Stimulated activated CD4-positive, alpha-beta T cell treated with anti-CD3 and anti-CD28 coated beads, Interleukin-12 subunit alpha, Interleukin-12 subunit beta, amount 100 ng/mL, for 4 hours (primary cell): ENCODE results near the gene RGPD6.
A peak's percentile ranks its signal among the peaks of the same experiment; 100 is the strongest.
"Not testable (repeated sequence)": the region's sequence is repeated elsewhere in the genome, so short reads cannot be mapped to it uniquely, and the experiment has no call there.

Experiments used
- DNase-seq: peaks from one replicate; pipeline ENCODE4 v3.0.0-alpha.2; 2020

The RGPD6 gene

DNA sequence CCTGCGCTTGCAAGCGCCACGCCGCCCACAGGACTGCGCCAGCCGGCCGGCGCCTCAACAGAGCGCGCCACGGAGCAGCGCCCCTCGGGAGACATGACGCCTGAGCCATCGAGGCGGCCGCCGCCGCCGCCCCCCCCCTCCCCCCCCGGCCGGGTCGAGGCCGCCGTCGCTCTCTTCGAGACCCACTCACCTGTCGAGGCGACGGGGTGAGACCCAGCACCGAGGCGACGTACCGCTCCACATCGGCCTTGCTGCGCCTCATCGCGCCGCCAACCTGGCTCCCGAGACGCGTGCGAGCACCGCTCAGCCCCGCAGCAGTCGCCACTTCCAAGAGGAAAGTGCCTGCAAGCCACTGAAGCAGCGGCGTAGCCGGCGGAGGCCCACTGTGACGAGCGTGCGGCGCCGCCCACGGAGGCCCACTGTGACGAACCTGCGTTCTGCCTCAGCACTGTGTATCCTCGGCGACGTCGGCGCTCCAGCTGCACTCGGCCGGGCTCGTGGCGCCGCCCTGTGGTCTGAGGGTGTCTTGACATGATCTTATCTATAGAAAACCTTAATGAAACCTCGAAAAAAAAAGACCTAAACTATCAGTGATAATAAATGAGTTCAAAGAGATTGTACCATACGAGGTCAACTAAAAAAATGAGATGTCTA lies at the start of gene RGPD6:
Gene RGPD6 (minus strand): TSS at position 460 of the 654 bp plus-strand sequence. CDS start 198 bp downstream, at position 262.
- not testable (repeated sequence) for DNase-seq

DNA sequence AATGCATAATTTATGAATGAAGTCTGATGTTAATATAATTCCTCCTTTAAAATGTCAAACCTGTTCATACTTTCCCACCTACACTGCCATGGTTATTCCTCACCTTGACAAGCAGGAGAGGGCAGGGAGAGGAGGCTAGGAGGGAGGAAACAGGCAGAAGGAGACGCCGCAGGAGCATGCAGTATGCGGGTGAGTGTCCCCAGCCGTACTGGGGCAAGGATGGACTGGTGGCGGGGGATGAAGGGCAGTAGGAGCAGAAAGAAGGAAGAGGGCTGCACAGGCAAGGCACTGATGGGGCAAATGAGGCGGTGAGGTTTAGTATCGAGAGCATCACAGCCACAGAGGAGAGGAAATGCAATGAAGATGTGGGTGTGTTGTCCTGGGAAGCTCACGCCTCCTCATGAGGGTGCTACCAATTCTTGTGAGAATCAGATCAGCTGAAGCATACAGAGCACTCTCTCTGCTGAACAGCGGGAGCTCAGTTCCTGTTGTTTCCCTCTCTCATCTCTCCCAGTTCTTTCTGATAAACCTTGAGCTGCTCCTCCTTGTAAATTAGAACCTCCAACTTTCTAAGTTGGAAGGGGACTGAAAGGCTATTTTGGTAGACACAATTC lies 42.4 kb upstream of the RGPD6 start:
- DNase-seq: not testable (repeated sequence)

DNA sequence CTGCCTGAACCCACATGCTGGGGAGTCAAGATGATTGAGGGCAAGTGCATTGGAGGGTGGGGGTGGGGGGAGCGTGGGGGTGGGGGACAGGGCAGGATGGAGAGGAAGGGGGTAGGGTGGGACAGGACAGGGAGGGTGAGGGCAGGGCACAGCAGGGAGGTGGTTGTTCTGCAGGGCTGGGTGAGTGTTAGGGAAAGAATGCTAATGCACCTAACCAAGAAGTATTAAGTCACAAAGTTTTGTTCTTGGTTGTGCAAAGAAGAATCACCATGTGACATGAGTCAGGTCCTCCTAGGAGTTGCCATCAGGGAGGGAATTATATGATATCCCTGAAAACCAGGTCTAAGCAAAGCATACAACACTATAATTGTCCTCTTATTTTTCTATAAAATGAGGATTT lies 36.9 kb upstream of the RGPD6 start:
- not testable (repeated sequence) for DNase-seq

DNA sequence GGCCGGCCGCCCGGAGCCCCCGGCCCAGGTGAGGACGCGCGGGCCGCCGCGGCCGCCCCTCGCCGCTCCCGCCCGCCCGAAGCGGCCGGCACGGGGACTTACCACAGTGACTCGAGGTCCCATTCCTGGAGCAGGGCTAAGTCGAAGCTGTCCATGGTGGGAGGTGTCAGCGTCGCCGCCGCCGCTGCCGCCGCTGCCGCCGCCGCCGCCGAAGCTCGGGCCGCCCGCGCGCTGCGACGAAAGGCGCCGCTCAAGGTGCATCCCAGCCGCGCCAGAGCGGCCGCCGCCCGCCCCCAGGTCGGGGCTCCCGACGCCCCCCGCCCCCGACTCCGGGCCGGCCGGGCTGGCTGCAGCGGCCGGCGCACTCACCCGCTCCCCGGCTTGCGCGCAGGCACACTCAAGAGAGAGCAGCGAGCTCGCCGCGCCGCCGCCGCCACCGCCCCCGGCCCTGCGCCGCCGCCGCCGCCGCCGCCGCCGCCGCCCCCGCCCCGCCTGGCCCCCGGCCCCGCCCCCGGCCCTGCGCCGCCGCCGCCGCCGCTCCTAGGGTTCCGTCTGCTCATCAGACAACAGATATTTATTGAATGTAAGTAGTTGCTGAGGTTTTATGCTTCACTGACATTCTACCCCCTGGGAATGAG lies 33.7 kb upstream of the RGPD6 start:
- peak; percentile 20 for DNase-seq

DNA sequence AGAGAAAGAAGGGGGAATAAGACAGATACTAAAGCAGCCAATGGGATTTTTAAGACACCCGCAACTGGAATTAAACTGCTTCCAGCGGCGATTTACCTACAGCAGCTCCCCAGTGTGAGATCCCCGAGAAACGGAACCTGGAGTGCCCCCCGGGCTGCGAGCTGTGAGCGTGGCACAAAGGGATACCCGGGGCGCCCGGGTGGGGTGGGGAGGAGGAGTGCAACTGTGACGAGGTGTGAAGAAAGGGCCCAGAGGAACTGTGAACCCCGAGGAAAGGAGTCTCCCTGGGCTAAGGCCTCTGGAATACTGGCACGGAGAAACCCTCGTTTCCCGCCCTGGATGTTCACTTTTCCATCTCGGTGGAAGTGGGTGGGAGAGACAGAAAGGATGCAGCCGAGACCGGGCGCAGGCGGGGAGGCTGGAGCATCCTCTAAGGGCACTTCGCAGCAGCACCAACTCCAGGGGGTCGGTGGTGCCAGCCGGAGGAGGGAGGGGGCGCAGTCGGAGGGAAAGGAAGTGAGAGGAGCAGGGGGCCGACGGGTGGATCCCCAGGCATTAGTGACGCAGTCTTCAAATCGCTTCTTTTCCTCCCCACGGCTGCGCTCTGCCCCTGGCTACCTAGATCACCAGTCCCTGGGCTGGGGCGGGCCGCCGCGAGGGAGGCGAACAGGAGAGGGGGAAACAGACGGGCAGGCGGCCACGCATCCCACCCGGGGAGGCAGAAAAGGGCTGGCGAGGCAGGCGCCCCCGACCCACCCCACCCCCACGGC lies 33.0 kb upstream of the RGPD6 start:
- not testable (repeated sequence) for DNase-seq

DNA sequence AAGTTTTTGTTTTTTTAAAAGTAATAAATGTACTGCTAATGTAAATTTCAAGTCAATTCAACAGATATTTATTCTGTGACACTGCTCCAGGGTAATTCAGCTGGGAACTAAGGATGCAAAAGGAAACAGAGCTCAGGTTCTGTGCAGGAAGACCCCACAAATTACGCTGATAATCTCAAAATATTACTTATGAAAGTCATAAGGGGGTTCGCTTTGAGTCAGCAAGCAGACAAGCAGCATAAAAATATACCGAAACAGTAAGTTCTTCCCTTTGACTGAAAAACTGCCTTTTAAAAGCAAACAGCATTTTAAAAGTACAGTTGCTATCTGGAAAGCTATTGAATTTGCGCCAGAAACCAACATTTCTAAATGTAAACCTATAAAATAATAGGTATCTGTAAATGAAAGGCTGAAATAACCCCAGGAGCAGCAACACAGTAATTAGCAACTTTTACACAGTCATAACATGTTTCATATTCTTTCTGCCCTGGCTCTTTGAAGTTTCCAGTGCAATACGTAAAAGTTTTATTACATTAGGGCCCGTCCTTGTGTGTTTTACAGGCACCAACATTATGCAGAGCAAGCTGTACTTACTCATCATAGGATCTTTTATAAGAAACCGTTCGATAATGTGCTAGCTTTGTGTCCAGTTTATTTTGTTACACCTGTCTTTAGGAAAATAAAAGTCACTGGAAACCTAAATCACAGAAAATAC lies 31.9 kb upstream of the RGPD6 start:
- not testable (repeated sequence) for DNase-seq

DNA sequence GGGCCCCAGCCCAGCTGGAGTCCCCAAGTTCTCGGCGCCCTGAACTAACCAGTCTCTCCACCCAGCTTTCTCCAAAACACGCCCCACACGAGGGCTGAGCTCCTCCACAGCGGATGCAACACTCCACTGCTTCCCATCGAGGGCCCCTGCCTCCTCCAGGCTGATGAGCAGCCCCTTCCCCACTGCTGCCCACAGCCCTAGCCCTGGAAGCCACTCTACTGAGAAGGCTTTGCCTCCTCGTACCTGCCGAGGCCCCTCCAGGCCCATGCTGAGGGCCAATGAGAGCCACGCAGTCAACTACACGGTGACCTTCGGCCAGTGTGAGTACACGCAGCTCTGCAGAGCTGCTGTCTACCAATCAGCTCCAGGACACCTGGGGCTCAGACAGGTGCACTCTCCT lies 28.0 kb upstream of the RGPD6 start:
- not testable (repeated sequence) for DNase-seq

DNA sequence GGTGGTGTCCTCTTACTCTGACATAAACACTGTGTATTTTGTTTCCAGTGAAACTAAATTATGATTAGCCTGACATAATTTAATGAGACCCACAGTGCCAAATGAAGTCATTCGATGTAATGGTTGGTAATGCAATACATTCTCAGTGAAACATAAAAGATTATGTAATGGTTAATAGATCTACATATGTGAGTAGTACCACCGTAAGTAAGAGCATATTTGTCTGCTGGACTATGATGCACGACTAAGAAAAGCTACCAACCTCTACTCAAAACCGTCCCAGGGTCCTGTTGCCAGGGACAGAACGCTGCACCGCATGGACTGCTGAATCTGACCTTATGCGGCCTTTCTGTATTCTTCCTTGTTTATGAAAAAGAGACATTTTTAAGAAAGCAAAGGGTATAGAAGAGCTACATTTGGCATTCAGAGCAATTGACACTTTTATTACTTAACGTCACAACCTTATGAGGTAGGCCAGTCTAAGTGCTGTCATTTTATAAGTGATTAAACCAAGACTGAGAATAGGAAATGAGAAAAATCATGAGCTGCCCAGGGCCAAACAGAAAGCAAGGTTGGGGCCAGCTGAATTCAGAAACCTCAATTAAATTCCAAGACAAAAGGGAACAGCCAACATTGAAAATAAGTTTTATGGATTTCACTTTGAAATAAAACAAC lies 27.0 kb upstream of the RGPD6 start:
- not testable (repeated sequence) for DNase-seq

DNA sequence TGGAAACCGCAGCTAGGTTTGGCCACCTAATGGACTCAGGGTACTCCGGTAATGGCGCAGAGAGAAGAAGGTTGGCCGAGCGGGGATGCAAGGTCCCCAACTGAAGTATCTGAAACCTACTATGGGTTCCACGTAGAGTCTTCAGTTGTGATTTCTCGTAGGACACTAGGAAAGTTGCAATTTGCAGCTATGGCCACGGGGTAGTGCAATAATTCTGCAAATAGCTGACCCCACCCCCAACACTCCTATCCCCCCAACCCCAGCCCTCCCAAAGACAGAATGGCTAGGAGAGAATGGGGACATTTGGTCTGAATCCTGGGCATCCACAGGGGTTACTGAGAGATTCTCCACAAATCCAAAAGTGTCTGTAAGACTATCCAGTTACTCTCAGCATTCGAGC lies 25.1 kb upstream of the RGPD6 start:
- not testable (repeated sequence) for DNase-seq

DNA sequence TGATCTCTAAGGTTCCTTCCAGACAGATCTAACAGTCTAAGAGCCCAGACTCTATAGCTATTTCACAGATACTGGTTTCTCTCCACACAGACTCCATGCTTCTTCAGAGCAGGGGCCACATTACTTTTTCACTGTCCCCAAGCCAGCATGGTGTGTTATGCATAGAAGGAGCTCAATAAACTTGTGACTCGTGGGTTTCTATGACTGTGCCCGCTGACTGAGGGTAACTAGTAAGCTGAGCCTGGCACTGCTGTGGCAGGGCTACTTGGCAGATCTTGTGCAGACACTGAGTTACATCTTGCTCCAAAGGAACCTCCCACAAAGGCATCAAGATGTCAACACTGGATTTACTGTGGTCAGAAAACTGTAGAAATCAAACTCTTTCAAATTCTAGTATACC lies 15.0 kb upstream of the RGPD6 start:
- DNase-seq: not testable (repeated sequence)

DNA sequence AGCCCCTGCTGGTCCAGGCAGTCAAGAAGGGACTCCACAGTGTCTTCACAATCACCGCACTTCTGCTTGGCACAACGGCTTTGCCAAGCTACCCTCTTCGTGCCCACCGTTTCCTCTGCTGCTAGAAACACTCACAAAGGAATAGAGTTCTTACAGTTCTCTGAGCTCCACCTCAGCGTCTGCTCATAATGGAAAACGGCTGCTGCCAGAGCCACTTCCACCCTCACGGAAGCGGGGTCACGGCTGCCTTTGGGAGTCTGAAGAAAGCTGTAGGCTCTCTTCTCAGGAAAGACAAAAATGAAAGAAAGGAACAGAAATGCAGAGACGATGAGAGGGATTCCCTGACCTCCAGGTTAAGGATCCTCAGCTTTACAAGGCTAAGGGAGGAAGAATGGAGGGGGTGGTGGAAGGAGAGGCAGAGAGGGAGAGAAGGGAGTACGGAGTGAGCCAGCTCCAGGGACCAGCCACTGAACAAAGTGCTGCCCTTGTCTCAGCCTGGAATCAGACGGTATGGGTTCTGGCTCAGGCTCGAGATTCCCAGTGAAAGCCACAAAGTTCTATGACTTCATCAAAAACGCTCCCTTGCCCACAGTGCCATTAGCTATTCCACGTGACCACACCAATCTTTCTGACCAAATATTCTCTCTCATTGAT lies 12.8 kb upstream of the RGPD6 start:
- not testable (repeated sequence) for DNase-seq

DNA sequence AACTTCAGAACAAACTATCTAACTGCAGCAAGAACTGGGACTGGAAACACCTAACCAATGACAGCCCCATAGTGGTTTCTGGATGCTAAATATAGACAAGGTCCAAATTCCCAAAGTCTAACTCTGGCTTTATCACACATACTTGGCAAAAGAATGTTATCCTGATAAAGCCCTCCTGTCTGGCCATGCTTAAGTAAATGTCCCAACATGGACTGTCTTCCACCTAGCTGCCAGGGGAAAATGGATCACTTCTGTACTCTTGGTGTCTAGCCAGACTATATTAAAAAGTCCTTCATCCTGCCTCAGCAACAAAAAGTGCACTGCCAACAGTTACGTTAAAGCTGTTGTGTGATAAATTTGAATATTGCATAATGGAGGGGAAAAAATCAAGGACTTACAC lies 11.5 kb upstream of the RGPD6 start:
- DNase-seq: not testable (repeated sequence)

DNA sequence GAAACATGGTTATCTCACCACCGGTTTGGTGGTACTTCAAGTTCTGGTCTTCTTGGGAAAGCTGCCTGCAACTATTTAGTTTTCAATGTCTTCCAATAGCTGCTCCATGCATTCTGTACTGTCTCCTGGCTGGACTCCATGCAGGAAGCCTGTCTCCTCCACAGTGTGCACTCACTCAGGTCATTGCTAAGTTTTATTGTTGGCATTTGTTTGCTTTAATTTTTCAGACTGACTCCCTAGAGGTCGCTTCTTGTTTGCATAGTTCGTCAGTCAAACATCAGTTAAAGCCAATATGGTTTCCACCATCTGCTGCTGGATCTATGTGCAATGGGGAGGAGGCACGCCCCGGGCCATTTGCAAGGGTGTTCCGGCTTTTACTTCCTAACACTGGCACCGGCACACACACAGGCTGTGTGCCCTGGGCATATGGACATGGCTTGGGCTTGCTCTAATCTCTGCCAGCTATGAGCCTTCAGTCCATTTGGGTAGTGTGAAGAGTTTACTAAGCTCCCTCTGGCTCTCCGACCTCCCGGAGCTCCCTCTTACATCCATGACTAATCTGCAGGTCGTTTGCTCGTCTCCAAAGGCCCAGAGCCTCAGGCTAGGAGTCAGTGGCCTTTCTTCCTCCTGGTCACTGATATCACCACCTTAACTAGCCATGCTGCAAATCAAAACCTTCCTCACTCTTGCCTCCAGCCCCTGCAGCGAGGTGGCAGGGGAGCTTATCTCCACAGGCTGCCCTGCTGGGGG lies 2.4 kb upstream of the RGPD6 start:
- not testable (repeated sequence) for DNase-seq

DNA sequence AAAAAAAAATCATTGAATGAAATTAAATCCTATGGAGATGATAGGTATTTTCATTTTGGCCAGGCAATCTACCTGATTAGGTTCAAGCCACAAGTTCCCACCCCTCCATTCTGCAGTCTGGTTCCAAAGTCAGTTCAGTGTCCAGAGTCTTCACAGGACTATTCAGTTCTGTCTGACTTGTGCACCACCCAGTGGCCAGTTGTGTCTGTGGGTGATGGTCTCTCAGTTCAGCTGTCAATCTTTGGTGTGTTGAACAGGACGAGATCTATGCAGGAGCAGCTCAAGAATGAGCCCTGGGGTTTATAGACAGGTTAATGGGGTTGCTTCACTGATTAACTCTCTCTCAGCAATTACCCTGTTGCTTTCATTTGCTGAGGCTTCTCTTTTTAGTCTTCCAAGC lies 1.4 kb upstream of the RGPD6 start:
- not testable (repeated sequence) for DNase-seq

DNA sequence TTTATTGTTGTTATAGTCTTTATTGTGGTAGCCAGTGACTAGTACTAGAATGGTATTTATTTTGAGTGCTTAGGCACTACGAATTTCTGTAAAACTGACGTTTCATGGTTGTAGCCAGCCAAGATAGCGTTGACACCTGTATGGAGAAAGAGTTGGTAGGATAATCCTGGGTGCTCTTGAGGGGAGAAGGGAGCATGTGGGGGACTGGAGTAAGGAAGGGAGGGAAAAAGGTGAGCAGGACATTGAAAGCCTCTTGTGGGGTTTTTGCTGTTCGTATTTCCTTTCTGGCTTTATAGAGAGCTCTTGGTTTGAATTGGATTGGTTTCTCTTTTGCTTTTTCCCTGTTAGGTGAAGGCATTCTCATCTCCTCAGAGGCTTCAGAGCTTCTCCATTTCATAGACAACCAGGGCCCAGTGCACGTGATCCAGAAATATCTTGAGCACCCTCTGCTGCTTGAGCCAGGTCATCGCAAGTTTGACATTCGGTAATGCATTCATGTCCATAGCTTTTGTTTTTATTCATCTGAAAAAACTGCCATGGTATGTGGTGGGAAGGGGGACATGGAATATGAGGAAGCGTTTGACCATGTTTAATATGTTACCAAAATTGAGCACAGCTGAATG lies 77.2 kb downstream of the RGPD6 start:
- DNase-seq: not testable (repeated sequence)

DNA sequence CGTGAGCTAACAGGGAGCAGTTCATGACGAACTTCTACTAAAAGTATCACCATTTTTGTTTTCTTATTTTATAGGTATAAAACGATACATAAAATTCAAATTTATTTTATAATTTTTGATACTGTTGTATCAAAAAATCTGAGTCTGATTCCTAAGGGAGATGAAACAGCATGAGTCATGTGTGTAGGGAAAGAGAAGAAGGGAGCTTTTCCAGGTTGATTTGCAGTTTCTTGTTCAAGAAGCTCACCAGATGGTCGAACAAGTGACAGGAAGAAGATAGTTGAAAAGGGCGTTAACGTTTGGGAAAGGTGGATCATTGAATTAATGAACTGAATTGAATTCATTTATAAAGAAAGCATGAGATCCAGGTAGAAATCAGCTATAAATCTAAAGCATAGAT lies 81.0 kb downstream of the RGPD6 start:
- not testable (repeated sequence) for DNase-seq

DNA sequence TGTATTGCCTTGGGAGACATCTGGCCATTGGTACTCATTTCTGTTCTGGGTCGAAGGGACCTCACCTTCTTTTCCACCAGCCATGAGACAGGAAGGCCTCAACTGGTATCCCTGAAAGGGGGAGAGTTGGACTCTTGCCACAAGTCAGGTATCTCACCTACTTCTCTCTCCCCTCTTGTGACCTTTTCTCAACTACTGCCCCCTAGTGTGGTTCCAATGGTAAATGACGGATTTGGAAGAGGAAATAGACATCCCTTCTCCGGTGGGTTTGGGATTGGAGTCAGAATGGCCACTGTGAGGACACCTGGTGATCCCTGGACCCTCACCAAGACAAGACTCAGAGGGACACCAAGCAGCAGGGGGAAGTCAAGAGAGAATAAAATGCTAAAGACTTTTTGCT lies 82.5 kb downstream of the RGPD6 start:
- not testable (repeated sequence) for DNase-seq

DNA sequence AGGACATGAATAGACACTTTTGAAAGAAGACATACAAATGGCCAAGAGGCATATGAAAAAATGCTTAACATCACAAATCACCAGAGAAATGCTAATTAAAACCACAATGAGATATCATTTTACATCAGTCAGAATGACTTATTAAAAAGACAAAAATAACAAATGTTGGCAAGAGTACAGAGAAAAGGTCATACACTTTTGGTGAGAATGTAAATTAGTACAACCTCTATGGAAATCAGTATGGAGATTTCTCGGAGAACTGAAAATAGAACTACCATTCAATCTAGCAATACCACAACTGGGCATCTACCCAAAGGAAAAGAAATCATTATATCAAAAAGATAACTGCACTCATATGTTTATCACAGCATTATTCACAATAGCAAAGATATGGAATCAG lies 88.0 kb downstream of the RGPD6 start:
- not testable (repeated sequence) for DNase-seq

DNA sequence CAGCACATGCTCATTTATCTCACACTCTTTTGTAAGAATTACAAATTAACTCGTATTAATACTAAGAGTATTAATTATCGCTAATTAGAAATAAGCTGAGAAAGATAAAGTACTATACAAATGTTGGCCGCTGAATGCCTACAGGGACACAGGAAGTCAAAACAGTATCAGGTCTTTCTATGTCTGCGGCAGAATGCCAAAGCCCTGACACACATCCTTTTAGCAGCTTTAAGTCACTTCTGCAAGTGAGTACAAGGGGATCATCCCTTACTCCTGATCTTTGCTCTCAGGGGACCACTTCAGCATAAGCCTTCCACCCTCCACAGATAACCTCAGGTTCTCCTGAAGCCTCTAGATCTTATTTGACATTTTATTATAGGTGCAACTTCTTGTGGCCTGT lies 94.3 kb downstream of the RGPD6 start:
- DNase-seq: not testable (repeated sequence)

DNA sequence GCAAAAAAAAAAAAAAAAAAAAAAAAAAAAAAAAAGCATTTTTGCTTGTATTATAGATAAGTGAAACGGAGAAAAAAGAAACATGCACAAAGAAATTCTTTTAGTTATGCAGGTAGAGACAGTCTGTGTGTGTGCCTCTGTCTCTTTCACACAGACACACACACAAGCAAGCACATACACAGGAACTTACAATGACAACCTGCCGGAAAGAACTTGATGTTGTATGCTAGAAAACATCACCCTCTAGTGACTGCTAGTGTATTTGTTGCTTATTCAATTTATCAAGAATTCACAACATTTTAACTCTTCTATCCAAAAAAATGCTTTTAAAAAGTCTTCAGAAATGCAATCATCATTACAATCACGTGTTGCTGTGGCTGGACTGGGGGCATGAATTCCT lies 95.8 kb downstream of the RGPD6 start:
- not testable (repeated sequence) for DNase-seq
